Activated naive CD4-positive, alpha-beta T cell treated with anti-CD3 and anti-CD28 coated beads, Interleukin-2, amount 50 U/mL, for 16 hours (primary cell): ENCODE results near the gene TYW3.

Source experiments
- DNase-seq: peaks from one replicate; pipeline ENCODE4 v3.0.0-alpha.2; 2020

The TYW3 gene

GRCh38 chr1:74791491-74791890 is 58.5 kb downstream of the TYW3 start:
- DNase-seq = no peak

- DNase-seq = no peak
These were observed 66.2 kb downstream of the TYW3 start for GRCh38 chr1:74799119-74799657.

GRCh38 chr1:74811436-74812179 is 78.7 kb downstream of the TYW3 start:
- DNase-seq = no peak

GRCh38 chr1:74812180-74812541 is 79.2 kb downstream of the TYW3 start:
- DNase-seq = no peak
